Astrocyte of the cerebellum (primary cell): ENCODE data around the gene HSD17B13.

ENCODE experiments used
- DNase-seq: peaks from one replicate; pipeline ENCODE4 v3.0.0-alpha.2; 2011; ENCODE audit warnings: low read depth
- H3K4me3 ChIP-seq: 2 replicates; pipeline ENCODE4 v1.5.1; 2011; ENCODE audit warnings: mild to moderate bottlenecking, low read depth, low read length, moderate library complexity
- CTCF ChIP-seq: IDR thresholded peaks from 2 replicates; pipeline ENCODE4 v1.5.1; 2012; ENCODE audit warnings: low read length, low read depth, moderate library complexity, mild to moderate bottlenecking; ENCODE audit errors: missing control alignments
- in situ Hi-C: cut with HindIII; loops from 2 replicates; pipeline ENCODE4 v1.10.0; 2017; ENCODE audit warnings: low sequenced_read_pairs

HSD17B13 gene

DNA sequence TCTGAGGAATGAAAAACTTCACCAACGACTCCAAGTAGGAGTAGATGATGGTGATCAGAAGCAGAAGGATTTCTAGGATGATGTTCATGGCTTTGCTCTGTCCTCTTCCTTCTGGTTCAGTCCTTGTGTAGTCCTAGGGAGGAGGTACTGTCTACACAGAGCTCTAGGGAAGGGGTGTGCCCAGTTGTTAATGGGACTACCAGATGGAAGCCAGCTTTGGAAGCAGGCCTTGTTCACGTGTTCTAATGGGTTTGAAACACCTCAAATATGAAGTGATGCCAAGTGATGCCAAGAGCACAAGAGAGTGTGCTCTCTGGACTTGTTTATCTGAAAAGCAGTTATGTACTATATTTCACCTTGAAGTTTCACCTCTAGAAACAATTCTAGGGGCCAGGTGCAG is at the start of gene HSD17B13:
HSD17B13 (minus strand) TSS at position 129 of the 400 bp plus-strand sequence; CDS start at position 88, 41 bp downstream.
- in situ Hi-C loops = no loop called here
- no peak for DNase-seq

GRCh38 chr4:87370068-87370467 is 47.4 kb upstream of the HSD17B13 start:
- no peak for DNase-seq
- TF ChIP-seq CTCF = no peak
- H3K4me3 ChIP-seq = no peak overlapping the region
- in situ Hi-C loops = loop anchor here (5.0 kb wide), 1 partner anchor 38 kb away; no protein-coding TSS in a partner anchor

More for the DNA sequence above, at the start of gene HSD17B13:
- no peak within 1 kb of the TSS for H3K4me3 ChIP-seq
- TF ChIP-seq CTCF = no peak

DNA sequence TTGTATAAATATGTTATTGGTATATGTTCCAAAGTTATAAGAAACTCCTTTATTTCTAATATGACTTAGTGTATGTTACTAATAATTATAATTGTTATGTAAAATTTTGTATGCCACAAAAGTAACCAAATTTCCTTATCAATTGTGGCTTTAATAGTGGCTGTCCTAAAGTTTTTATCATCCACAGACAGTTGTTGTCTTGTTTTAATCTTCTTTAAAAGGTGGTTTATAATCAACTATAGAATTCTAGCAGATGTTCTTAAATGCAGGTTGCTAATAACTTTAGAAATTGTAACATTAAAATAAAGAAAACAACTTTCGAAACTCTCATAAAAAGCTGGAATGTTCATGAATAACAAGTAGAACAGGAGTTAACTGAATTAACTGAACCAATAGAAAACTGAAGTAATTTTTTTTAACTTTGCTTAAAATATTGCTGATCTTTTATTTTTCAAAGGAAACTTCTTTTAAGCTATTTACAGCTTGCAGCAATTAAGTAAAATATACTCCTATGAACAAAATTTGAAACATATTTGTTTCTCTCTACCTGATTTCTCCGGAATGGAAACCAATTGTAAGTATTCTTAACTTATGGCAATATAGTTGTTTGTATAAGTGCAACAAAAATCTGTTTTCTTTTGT is 44.0 kb upstream of the HSD17B13 start:
- in situ Hi-C loops = no loop called here
- DNase-seq = no peak
- no peak for TF ChIP-seq CTCF
- H3K4me3 ChIP-seq = no peak overlapping the region

GRCh38 chr4:87365348-87365747 is 42.7 kb upstream of the HSD17B13 start:
- in situ Hi-C loops = no loop called here
- no peak overlapping the region for H3K4me3 ChIP-seq
- no peak for TF ChIP-seq CTCF
- no peak for DNase-seq

GRCh38 chr4:87363552-87363951 is 40.9 kb upstream of the HSD17B13 start:
- H3K4me3 ChIP-seq = no peak overlapping the region
- DNase-seq = no peak
- no peak for TF ChIP-seq CTCF

GRCh38 chr4:87360338-87360935 is 37.8 kb upstream of the HSD17B13 start:
- DNase-seq = no peak
- no peak overlapping the region for H3K4me3 ChIP-seq
- in situ Hi-C loops = no loop called here
- TF ChIP-seq CTCF = no peak

More at GRCh38 chr4:87363552-87363951, 40.9 kb upstream of the HSD17B13 start:
- in situ Hi-C loops = no loop called here
